C4-2B (cell line): ENCODE measurements around the gene AADAC.
"Not testable (repeated sequence)": the region's sequence is repeated elsewhere in the genome, so short reads cannot be mapped to it uniquely, and the experiment has no call there.

Source experiments
- H3K27ac ChIP-seq: fragments of 450-650 bp; 2 replicates; pipeline ENCODE4 v1.5.1; 2017
- CTCF ChIP-seq: fragments of 450-650 bp; conservative IDR thresholded peaks from 2 replicates; pipeline ENCODE4 v1.5.1; 2017; ENCODE audit warnings: mild to moderate bottlenecking
- ZFX ChIP-seq: fragments of 450-650 bp; IDR thresholded peaks from 2 replicates; pipeline ENCODE4 v1.6.1; 2017

AADAC gene

GRCh38 chr3:151800431-151800830 is 13.5 kb upstream of the AADAC start:
- TF ChIP-seq CTCF: no peak
- no peak for TF ChIP-seq ZFX
- H3K27ac ChIP-seq: no peak overlapping the region

- H3K27ac ChIP-seq: no peak overlapping the region
- TF ChIP-seq ZFX (no peak), CTCF (no peak)
Observed at GRCh38 chr3:151804267-151804666, 9.6 kb upstream of the AADAC start.

DNA sequence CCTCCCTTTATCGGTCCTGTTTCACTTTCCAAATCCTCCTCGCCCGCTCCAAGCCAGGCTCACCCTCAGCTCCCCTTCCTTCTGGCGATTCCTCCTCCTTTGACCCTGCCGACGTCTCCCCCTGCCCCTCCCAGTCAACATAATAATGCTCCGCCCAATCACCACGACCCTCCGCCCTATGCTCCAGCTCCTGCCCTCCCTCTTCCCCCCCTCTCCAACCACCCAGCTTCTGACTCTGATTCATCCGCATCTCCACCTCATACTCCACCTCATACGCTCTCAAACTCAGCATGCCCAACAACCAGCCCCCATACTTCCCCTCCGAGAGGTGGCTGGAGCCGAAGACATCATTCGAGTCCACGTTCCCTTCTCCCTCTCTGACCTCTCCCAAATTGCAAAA is 7.1 kb upstream of the AADAC start:
- H3K27ac ChIP-seq: no peak overlapping the region
- TF ChIP-seq CTCF: no peak
- TF ChIP-seq ZFX: no peak

DNA sequence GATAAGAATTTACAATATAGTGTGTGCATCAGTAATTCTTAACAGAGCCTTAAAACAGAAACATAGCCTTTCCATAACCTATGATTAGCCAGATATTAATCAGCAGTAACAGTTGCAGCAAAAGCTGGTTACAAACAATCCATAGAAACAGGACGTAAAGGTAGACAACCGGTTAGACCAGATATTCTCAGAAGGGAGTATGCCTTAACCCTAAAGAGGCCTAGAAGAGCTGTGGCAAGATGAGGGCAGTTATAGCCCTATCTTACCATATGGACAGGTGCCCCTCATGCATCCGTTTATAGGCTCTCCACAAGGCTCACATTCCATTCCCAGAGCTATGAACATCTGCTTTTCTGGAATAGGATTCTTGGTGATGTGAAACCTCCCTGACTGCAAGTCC is 5.0 kb upstream of the AADAC start:
- not testable (repeated sequence) for H3K27ac ChIP-seq

- no peak for TF ChIP-seq ZFX
- no peak for TF ChIP-seq CTCF
- no peak overlapping the region for H3K27ac ChIP-seq
Observed at GRCh38 chr3:151811474-151811873, 2.4 kb upstream of the AADAC start.

DNA sequence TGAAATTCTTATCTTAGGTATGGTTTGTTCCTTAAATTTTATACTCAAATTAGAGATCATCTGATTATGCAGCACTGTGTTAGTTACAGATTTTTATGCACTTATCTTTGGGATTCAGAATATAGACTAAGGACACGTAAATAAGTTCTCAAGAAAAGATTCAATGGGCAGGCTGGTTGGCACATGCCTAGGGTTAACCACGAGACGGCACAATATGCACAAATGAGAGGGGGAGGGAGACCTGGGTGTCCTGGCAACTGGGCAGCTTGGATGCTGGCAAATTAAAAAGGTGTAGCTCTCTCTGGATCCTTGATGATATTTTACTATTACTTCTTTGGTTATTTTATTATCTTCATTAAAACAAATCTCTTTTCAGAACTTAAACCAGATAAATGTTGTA is 672 bp downstream of the AADAC start:
- H3K27ac ChIP-seq: no peak overlapping the region
- no peak for TF ChIP-seq ZFX
- TF ChIP-seq CTCF: no peak

DNA sequence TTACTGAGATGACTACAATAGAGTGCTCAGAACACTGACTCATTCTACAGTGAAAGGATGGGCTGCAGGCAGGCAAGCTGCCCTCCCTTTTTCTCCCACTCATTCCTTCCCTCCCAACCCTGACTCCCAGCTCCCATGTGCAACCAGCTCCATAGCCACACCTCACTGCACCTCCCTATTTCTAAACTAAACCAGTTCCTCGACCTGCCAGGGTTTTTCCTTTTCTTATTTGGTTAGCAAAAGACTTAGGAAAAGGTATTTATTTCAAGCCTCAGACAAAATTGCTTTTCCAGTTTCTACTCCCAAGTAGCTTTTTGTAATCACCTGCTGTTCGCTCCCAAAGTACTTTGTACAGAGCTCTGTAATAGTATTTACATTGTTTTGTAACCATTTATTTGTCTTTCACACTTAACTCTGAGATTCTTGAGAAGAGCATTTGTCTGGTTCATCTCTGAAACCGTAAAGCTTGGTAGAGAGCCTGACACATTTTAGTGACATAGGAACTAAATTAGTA is 2.2 kb downstream of the AADAC start:
- TF ChIP-seq ZFX: no peak
- no peak for TF ChIP-seq CTCF
- no peak overlapping the region for H3K27ac ChIP-seq

DNA sequence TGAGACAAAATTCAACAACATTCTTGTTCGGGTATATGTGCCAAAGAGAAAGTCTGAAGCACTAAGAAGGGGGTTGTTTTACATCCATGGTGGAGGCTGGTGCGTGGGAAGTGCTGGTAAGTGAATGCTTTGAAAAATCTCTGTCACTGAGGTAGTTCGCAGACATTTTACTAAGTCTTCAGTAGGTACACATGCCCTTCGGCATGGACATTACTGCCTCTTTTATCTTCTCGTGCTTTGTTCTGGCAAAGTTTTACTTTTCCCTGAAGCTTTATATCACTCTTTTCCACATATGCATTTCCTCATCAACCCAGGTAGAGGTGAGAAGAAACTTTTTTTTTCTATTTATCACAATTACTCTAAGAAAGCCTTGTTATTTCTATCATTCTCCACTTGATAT is 3.6 kb downstream of the AADAC start:
- no peak overlapping the region for H3K27ac ChIP-seq
- TF ChIP-seq ZFX (no peak), CTCF (no peak)
